HG02938 (cell line): Measurements from ENCODE around the gene GCM1.

ENCODE experiments used
- ATAC-seq: cut with Tn5 transposase; IDR thresholded peaks from one replicate; pipeline ENCODE4 v1.9.1; 2021; ENCODE audit warnings: mild to moderate bottlenecking, moderate library complexity; ENCODE audit not compliant: unreplicated experiment

Gene GCM1

DNA sequence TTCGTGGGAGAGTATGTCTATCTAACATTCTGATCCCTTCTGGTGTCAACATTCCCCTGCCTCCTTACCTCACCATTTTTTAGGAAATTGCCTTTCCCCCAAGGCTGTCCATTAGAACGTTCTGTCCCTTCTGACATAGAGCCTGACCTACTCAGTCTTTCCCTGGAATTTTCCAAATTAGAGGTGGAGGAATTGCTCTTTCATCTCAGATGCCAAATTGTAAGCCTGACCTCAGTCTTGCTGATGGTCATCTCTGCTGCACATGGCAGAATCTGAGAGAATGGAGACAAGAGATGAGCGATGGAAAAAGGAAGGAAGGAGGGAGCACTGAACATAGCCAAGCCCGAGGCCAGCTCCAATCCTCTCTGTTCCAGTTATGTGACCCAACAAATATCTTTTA, 5.4 kb upstream of the GCM1 start:
- ATAC-seq: no peak

DNA sequence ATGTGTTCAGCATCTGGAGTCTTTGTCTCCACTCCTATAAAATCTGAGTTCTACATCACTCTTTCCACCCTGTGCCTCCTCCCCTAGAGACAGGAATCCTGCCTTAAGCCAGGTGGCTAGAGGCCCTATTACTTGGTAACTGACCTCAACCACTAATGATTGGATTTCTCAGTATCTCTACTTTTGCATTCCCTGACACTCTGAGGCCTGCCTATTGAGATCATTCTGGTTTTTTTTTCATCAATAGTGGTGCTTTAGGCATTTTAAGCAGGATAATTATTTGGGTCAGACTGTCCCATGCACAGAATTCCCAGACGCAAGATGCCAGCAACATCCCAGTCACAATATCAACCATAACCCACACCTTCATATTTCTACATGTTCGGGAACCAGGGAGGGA, 3.9 kb upstream of the GCM1 start:
- ATAC-seq: no peak

DNA sequence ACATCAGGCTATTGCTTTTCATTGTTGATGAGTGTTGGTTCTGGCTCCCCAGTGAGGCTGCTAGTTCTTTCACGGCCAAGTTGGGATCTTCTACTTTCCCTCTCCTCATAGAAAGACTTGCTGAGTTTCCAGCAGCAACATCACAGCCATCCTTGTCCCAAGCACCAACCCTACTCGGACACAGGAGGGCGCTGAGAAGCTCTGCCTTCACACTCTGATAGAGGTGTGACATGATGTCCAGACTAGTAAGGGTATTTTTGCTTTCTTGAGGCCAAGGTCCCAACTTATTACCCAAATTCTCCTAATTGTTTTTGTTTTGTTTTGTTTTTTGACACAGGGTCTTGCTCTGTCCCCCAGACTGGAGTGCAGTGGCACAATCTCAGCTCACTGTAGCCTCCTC, 3.0 kb upstream of the GCM1 start:
- no peak for ATAC-seq

DNA sequence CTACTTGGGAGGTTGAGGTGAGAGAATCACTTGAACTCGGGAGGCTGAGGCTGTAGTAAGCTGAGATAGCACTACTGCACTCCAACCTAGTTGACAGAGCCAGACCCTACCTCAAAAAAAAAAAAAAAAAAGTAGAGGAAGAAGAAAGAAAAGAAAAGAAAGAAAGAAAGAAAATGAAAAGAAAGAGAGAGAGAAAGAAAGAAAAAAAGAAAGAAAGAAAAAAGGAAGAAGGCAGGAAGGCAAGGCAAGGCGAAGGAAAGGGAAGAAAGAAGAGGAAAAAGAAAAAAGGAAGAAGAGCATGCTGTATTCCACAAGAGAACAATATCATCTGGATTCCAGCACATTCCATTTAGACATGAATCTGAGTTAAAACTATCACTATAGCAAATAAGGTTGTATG, 3.8 kb downstream of the GCM1 start:
- ATAC-seq: no peak

DNA sequence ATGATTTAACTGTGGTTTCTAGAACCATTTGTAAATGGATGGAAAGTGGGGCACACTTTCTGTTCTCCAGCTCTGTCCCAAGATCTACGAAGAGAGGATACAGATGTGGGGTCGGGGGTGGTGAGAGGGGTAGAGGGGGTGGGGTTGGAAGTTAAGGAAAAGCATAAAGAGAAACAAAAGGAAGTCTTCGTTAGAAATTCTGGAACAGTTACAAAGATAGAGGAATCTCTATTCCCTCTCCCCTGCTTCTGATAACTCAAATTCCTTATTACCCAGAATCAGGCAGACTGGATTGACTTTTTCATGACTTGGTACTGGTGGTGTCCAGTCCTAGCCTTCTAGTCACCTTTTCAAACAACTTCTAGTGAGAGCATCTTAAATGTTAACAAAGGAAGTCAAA, 4.9 kb downstream of the GCM1 start:
- no peak for ATAC-seq

DNA sequence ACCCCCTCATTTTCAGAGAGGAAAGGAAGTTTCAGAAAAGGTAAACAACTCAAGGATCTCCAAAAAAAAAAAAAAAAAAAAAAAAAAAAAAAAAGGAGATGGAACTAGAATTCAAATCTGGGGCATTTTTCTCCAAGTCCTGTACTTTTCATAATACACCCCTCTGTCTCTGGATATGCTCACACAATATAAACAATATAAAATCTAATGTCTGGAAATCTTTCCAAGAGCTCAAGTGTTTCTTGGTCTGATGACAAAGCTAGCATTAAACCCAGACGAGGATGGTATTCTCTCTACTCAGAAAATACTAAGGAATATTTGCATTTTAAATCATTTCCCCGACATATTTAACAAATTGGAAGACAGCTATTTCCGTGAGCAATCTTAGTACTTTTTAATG, 5.8 kb downstream of the GCM1 start:
- ATAC-seq: no peak

DNA sequence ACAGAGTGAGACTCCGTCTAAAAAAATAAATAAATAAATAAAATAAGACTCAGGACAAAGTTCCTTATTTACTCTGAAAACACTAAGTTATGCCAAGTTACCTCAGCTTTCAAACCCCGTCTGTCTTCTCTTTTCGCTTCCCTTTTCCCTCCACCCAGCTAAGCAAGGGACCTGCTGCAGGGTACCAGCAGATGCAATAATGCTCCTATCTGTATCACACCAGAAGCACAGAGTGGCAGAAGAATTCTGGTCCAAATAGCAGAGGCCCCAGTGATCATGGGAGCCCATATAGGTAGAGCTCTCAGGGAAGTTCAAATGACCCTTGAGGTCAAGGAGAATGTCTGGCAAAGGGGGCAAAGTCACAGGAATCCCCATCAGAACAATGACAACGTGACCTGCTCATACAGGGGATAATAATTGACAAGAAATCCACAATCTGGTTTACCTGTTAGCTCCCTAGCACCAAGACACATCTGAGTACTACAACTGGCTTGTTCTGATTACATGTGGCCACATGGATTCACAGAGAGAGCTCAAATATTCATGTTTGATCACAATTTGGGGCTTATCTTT, 8.7 kb downstream of the GCM1 start:
- ATAC-seq: no peak

DNA sequence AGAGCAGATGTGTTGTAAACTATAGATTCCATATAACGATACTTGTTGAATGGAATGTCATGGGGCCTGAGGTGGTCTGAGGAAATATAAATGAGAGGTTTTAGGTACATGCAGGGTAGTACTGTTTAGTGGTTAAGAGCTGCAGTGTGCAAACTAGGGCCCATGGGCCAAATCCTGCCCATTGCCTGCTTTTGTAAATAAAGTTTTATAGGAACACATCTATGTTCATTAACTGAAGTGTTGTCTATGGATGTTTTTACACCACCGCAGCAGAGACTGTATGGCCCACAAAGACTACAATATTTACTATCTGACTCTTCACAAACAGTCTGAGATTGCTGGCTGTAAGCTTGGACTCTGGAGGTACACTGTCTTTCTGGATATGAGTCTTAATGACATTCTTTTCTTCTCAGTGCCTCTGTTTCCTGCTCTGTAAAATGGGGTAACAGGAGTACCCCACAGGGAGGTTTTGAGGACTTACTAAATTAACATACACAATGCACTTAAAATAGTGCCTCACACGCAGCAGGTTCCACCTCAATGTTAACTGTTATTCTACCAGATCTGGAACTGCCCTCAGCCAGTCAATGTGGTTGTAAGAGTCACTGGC, 12.5 kb downstream of the GCM1 start:
- ATAC-seq: no peak

DNA sequence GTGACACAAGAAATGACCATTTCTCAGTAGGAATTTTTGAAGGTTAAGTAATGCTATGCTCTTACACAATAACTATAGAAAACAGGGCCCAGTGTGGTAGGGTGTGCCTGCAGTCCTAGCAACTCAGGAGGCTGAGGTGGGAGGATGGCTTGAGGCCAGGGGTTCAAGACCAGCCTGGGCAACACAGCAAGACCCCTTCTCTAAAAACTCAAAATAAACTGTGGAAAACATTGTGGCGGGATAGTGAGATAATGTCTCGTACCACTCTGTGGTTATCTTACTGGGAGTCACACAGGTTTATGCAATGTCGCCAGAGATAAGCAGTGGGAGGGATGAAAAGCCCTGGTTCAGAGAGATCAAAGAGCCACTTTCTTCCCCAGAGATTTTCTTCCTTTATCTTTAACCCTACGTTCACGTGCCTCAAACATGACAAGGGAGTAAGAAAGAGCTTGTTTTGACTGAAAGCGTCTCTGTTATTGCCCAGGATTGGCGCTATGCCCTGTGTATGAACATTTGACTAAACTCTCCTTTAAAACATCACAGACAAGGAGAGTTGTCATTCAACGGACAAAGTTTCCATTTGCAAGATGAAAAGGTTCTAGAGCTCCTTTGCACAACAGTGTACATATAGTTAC, 13.9 kb downstream of the GCM1 start:
- no peak for ATAC-seq

DNA sequence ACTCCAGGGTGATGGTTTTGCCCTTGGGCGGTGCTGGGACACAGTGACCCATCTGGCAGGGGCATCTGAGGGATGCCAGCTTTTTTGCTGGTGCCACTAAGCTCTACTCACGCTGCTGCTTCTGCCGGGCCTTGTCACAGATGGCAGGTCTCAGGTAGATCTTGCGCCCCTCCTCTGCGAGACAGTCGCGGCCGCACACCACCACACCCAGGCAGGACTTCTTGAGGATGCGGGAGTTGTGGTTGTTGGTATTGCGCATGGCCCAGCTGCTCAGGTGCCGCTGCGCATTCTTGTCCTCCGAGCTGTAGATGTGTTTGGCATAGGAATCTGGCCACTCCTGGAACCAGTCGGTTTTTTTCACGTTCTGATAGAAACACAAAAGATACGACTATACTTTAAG, 14.7 kb downstream of the GCM1 start:
- ATAC-seq: no peak

DNA sequence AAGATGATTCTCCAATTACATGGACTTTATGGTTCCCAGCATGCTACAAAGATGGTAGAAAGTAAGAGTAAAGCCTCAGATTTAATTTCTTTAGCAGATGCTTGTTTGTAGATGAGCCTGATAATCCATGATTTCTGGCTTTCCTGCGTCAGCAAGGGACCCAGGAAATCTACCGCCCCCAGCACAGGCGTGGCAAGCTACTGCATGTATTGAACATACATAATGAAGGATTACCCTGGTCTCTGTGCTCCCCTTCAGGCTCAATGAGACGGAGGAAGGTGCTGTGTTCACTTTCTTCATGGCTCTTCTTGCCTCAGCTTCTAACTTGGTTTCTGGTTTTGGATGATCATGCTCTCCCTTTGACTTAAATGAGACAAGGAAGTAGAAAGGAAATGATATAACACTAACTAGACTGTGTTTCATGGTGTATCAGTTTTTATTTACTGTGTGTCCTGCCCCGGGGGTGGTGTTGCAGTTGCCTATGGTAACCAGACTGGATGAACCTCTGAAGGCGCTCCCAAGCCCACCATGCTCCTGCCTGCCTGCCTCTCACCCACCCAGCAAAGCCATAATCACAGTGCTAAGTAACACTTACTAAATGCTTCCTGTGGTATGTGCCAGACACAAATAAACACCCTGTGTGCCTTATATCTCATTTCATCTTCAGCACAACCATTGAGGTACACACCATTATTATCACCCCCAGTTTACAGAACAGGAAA, 17.9 kb downstream of the GCM1 start:
- ATAC-seq: no peak

DNA sequence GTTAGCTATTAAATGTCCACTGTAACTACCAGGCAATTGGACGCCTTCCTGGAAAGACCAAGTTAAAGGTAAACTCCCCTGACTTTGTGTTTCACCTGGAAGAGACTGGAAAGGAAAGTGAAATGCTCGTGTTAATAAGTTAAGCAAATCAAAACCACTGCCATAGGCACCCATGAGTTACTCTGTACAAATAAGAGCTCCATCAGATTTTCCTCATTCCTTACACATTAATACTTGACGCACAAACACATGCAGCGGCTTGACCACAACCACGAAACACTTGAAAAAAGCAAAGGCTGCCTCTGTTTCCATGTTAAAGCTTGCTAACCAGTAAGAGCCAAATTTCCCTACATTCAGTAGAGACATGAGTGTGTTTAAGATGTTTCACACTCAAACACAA, 19.8 kb downstream of the GCM1 start:
- ATAC-seq: no peak

DNA sequence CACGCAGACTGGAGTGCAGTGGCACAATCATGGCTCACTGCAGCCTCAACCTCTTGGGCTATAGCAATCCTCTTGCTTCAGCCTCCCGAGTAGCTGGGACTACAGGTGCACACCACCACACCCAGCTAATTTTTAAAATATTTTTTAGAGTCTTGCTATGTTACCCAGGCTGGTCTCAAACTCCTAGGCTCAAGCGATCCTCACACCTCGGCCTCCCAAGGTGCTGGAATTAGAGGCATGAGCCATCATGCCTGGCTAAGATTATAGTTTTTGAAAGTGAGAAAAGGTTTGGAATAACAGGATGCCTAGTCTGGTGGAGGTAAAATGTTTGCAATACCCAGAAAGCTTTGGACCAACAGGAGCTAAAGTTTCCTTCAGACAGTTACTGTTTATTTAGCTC, 23.4 kb downstream of the GCM1 start:
- ATAC-seq: no peak

DNA sequence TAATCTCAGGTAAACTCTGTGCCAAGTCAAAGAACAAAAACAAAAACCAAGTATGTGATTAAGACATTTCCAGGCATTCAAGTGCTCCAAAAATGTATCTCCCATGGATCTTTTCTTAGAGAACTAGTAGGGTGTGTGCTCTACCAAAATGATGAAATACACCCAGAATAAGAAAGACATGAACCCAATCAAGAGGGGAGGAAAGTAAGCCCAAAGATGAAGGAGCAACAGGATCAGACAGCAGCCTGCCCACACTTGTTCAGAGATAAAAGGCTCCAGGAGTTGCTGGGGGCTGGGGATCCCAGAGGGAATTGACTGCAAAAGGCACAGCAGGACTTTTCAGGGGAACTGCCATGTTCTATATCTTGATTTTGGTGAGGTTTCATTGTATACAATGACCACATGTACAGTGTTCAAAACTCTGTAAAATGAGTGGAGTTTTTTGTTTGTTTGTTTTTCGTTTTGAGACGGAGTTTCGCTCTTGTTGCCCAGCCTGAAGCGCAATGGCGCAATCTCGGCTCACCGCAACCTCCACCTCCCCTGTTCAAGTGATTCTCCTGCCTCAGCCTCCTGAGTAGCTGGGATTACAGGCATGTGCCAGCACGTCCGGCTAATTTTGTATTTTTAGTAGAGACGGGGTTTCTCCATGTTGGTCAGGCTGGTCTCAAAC, 24.4 kb downstream of the GCM1 start:
- no peak for ATAC-seq

DNA sequence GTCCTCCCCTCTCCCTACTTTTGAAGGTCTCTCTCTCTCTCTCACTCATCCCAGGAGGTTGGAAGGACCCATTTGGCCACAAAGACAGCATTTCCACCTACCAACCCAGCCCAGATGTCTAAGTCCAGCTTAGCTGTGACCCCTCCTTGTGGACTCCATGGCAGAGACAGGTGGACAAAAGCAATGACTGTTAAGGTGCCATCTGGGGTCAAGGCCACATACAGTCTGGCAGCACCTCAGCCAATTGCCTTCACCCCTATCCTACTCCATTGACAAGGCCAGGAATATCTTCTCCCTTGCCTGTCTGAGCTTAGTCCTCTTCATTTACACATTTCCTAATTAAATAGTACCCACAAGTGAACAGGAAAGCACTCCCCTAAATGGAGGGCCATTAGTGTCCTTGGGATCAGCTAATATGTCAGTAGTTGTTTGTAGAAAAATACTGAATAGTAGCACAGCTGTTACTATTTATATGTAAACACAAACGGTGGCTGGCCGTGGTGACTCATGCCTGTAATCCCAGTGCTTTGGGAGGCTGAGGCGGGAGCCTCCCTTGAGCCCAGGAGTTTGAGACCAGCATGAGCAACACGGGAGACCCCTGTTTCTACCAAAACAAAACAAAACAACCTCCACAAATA, 28.8 kb downstream of the GCM1 start:
- ATAC-seq: no peak

DNA sequence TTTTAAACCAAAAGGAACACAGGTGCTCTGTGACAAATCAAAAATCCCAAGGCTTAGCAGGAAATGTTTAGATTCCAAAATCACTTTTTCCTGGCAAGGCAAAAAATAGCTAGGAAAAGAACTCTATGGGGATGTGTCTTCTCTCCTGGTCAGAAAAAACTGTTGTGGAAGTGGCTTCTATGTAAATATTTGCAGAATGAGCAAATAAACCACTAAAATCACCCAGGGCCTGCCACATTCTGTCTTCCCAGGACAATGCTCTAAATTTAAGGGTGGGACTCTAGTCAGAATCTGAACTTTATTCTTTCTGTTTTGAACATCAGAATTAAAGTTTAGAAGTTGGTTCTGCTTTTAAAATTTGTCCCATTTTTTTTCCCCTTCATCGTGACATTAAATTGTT, 29.3 kb downstream of the GCM1 start:
- no peak for ATAC-seq

DNA sequence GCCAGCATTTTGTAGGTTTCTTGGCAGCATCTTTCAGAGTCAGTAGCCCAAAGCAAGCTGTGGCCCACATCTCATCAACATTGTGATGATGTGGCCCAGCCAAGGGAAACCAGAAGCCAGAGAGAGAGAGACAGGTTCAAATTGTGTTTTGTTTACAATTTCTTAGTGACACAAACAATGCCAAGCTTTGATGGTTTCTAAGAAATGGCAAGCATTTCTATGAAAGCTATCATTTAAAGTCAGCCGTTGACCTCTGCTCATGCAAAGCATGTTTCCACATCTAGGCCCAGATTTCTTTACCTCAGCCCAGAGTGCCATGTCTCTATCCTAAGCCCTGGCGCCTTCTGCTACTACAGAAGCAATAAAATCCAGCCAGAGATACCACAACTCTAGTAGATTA, 32.9 kb downstream of the GCM1 start:
- no peak for ATAC-seq

DNA sequence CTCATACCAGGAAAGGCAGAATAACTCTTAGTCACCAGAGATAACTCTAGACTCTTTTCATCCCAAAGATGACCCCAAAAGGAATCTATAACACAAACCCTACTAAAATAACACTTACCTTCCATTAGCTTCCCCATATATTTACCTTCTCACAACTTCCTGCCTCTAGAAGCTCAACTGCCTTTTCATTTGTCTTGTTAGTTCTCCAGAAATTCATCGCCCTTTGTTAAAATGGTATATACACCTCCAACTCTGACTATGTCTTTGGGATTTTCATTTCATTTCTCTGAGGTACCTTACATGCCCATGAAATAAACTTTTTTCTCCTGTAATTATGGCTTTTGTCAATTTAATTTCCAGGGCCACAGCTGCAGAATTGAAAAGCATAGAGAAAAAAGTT, 33.5 kb downstream of the GCM1 start:
- ATAC-seq: no peak

DNA sequence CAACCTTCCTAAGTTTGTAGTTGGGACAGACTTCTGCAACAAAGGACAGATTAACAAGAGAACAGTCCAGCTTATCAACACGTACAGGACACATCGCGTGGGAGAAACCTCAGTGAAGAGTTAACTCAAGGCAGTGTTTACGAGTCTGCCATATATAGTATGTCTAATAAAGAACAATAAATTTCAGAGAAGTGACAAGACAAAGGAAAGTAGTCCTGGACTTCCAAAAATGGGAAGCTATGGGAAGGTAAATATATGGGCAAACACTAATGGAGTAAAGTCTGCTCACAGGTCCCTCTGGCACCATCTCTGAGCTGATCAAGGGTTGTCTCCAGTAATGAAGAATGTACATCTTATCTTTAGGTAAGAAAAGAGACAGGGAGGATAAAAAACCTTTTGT, 34.9 kb downstream of the GCM1 start:
- no peak for ATAC-seq

DNA sequence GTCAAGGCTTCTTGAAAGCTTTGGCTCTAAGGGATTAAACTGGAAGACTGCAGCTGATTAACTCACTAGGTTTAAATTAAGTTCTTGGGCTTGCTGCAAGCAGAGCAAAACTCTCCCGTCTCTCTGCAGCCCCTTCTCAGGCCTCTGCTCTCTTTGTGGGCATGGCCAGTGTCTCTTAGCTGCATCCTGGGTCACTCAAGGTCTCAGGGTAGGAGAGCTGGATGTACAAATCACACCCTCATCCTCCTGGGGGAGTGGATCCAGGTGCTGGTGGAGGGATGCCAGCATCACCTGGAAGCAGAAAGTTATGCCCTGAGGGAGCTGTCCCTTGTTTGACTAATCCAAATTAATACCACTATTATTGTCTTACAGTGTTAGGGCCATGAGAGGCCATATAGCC, 35.8 kb downstream of the GCM1 start:
- ATAC-seq: no peak

DNA sequence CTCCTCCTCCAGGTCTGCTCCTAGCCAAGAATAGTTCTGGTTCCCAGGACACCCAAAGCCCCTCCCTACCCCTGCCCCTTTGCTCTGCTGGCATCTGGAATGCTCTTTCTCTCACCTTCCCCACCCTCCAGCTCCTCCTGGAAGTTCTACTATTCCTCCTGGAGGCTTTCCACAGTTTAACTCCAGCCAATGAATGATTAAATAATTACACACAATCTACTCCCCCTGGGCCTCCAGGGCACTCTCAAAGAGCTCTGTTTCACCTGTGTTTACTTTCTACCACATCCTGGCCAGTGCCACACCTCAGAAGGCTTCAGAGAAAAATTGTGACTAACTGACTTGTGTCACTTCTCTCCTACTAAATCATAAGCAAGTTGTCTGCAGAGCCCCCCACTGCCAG, 36.2 kb downstream of the GCM1 start:
- no peak for ATAC-seq
